Transverse colon (tissue), 3 donors: ENCODE results near the gene ARID4A.
"Not testable (repeated sequence)": the region's sequence is repeated elsewhere in the genome, so short reads cannot be mapped to it uniquely, and the experiment has no call there.

ENCODE experiments used
- EP300 ChIP-seq: sonication (generic); formaldehyde crosslinking; IDR thresholded peaks from one replicate; pipeline ENCODE4 v1.6.1; 2017; ENCODE audit warnings: antibody characterized with exemption, low read depth
- POLR2AphosphoS5 ChIP-seq, 3 donors: sonication (generic); formaldehyde crosslinking; IDR thresholded peaks; one replicate each; pipeline ENCODE4 v1.6.1; 2016; ENCODE audit warnings: antibody characterized with exemption in 3 of 3

- not testable (repeated sequence) for TF ChIP-seq POLR2AphosphoS5 (IDR thresholded peaks at IDR 0.05); EP300
Measured at GRCh38 chr14:58362272-58362671, 63.9 kb downstream of the ARID4A start.
